ENCODE measurements around the gene SETD1A.

The SETD1A gene

DNA sequence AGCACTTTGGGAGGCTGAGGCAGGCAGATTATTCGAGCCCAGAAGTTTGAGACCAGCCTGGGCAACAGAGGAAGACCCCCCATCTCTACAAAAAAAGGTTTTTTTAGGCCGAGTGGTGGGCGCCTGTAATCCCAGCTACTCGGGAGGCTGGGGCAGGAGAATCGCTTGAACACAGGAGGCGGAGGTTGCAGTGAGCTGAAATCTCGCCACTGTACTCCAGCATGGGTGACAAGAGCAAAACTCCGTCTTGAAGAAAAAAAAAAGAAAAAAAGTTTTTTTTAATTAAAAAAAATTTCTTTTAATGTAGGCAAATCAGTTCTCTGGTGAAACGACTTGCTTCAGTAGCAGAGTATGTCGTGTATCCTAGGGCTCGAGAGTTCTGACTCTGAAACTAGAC is 38.4 kb downstream of the SETD1A start:
- peak overlapping the region; percentile 94 for H3K27ac ChIP-seq
- DNase-seq (ENCODE audit: low spot score) = no peak
- ChIA-PET POLR2A (ENCODE audit: low non-redundant PET) (no interaction called here), CTCF (interaction anchor here (0.6 to 1.5 kb wide), 3 partner anchors 11 to 99 kb away, joined by 3 to 11 read pairs (median 3); partner anchors contain the start of gene HSD3B7)
- TF ChIP-seq, protein P1, sequence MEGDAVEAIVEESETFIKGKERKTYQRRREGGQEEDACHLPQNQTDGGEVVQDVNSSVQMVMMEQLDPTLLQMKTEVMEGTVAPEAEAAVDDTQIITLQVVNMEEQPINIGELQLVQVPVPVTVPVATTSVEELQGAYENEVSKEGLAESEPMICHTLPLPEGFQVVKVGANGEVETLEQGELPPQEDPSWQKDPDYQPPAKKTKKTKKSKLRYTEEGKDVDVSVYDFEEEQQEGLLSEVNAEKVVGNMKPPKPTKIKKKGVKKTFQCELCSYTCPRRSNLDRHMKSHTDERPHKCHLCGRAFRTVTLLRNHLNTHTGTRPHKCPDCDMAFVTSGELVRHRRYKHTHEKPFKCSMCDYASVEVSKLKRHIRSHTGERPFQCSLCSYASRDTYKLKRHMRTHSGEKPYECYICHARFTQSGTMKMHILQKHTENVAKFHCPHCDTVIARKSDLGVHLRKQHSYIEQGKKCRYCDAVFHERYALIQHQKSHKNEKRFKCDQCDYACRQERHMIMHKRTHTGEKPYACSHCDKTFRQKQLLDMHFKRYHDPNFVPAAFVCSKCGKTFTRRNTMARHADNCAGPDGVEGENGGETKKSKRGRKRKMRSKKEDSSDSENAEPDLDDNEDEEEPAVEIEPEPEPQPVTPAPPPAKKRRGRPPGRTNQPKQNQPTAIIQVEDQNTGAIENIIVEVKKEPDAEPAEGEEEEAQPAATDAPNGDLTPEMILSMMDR (conservative IDR thresholded peaks at IDR 0.05; ENCODE audit: low read depth) = no peak

DNA sequence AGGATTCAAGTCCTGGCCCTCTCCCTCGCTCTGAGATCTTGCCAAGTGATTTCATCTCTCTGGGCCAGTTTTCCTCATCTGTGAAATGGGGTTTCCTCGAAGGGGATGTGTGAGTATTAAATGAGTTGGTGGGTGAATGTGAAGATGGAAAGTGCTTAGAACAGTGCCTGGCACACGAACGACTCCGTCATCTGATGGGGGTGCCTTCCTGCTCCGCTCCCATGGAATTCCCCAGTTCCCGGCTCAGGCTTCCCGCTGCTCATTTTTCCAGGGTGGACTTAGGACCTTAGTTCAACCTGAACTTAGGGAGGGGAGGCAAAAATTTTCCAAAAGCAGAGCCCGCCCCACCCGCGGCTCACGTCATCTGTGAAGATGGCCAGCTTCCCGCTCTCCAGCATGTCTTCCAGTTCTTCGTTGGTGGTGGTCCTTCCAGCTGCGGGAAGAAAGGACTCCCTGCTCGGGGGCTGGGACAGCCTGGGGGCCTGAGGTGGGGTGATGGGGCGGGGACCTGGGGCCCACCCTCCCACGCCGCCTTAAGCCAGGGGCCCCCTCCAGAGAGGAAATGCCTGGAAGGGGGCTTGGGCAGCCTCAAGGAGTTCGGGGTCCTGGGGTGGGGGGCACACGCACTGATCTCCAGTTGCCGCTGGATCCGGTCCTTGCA is 38.9 kb downstream of the SETD1A start:
- POLR2A ChIA-PET (ENCODE audit: low non-redundant PET) = no interaction called here
- H3K27ac ChIP-seq = peak overlapping the region; percentile 94

GRCh38 chr16:30996985-30997724 is 39.6 kb downstream of the SETD1A start:
- TF ChIP-seq, protein P1 (conservative IDR thresholded peaks at IDR 0.05; ENCODE audit: low read depth) = no peak
- ChIA-PET POLR2A (ENCODE audit: low non-redundant PET) (interaction anchor here (0.7 kb wide), 1 partner anchor 68 kb away, joined by 3 read pairs; no protein-coding TSS in a partner anchor), CTCF (interaction anchor here (1.5 kb wide), 1 partner anchor 12 kb away, joined by 11 read pairs; the partner anchor contains the start of gene HSD3B7)
- H3K27ac ChIP-seq = peak overlapping the region; percentile 94
- DNase-seq (ENCODE audit: low spot score) = peak; percentile 92

More for the DNA sequence above, 38.9 kb downstream of the SETD1A start:
- TF ChIP-seq, protein P1 (conservative IDR thresholded peaks at IDR 0.05; ENCODE audit: low read depth) = no peak
- CTCF ChIA-PET = interaction anchor here (0.6 to 1.5 kb wide), 3 partner anchors 12 to 99 kb away, joined by 3 to 11 read pairs (median 3); partner anchors contain the start of gene HSD3B7
- no peak for DNase-seq (ENCODE audit: low spot score)

DNA sequence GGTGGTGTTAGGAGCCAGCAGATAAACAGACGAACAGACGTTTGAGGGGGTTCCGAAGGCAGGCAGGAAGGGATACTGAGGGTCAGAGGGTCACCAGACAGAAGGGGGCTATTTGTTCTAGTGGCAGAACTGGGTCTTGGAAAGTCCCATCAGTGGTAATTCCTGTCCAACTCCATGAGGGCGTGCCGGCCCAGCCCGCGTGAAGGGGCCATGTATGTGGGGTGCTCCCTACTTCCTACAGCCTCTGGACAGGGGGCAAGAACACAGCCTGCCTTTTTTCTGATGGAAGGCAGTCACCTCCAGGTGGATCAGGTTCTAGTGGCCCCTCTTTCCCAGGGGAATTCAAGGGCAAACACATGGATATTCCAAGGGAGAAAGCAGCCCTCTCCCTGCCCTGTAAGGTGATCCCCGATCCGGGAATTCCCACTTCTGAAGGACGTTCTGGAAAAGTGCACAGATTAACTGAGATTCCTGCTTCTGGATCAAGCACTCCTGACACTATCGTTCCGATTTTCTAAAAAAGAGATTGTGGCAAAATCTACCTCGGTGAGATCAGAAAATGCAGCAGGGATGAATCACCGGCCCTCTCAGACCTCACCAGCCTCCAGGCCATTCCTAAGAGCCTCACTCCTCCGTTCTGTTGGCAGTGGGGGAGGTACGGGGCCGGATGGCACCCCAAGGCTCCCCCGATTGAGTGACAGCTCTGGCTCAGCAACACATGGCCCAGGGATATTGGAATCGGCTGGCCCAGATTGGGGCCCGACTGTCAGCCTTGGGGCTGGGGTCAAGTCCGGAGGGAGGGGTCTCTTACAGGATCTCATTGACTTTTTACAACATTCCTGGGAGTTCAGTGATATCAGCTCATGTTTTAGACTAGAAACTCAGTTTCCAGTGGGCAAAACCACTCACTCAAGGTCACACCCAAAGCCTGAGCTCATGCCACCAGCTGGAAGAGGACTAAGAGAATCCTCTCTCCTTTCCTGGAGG is 40.5 kb downstream of the SETD1A start:
- DNase-seq (ENCODE audit: low spot score) = peak; percentile 92
- ChIA-PET CTCF (interaction anchor here (0.6 to 1.4 kb wide), 3 partner anchors 13 to 445 kb away, joined by 3 to 14 read pairs (median 4); partner anchors contain the start of genes HSD3B7 and ZNF843), POLR2A (ENCODE audit: low non-redundant PET) (interaction anchor here (0.5 to 0.7 kb wide), 2 partner anchors 55 to 67 kb away, joined by 3 to 7 read pairs; no protein-coding TSS in a partner anchor)
- TF ChIP-seq, protein P1 (conservative IDR thresholded peaks at IDR 0.05; ENCODE audit: low read depth) = no peak
- H3K27ac ChIP-seq = peak overlapping the region; percentile 94

- ChIA-PET CTCF (interaction anchor here (0.7 to 1.4 kb wide), 4 partner anchors 14 to 715 kb away, joined by 3 to 14 read pairs (median 4); partner anchors contain the start of gene HSD3B7), POLR2A (ENCODE audit: low non-redundant PET) (no interaction called here)
- TF ChIP-seq, protein P1 (conservative IDR thresholded peaks at IDR 0.05; ENCODE audit: low read depth) = no peak
- no peak for DNase-seq (ENCODE audit: low spot score)
- H3K27ac ChIP-seq = peak overlapping the region; percentile 94
Measured at GRCh38 chr16:30998852-30999761, 41.6 kb downstream of the SETD1A start.
